Panc1 (cell line): Measurements from ENCODE around the gene TRAPPC12. TPM values are rescaled to one million over a fixed set of nuclear protein-coding genes. Genes with fewer than 3 reads are reported as not detected.

ENCODE experiments used
- ATAC-seq: fragments of 200-7000 bp; cut with Tn5 transposase; 2 replicates; pipeline ENCODE4 v1.9.1; 2020; ENCODE audit warnings: mild to moderate bottlenecking, moderate library complexity
- BruUV-seq: library from RNA; stranded (reverse); fragments of 400-500 nt; replicated peaks from 2 replicates; lab custom pipeline; 2021; lab: Mats Ljungman, UMichigan
- CTCF ChIA-PET: fragments of 300-600 bp; sonication (Branson Sonifier 250); formaldehyde crosslinking; loops from one replicate; lab custom pipeline; 2022; ENCODE audit warnings: antibody characterized with exemption; lab: Charles Lee
- POLR2A ChIA-PET: fragments of 300-600 bp; sonication (Branson Sonifier 250); formaldehyde crosslinking; loops from one replicate; lab custom pipeline; 2022; ENCODE audit warnings: antibody characterized with exemption; lab: Charles Lee
- DNase-seq: peaks from one replicate; pipeline ENCODE4 v3.0.0-alpha.2; 2010; ENCODE audit warnings: low read depth, low spot score
- H3K27ac ChIP-seq: 2 replicates; pipeline ENCODE4 v1.5.1; 2011; ENCODE audit warnings: mild to moderate bottlenecking, low read length, inconsistent platforms
- H3K27me3 ChIP-seq: fragments of 200-500 bp; sonication (Bioruptor generic); 2 replicates; pipeline ENCODE4 v1.6.0; 2014; ENCODE audit warnings: low read length, inconsistent platforms; ENCODE audit not compliant: control insufficient read depth, insufficient read depth
- H3K36me3 ChIP-seq: fragments of 200-500 bp; sonication (Bioruptor generic); 2 replicates; pipeline ENCODE4 v1.5.1; 2014; ENCODE audit warnings: inconsistent platforms, mild to moderate bottlenecking, low read length, moderate library complexity; ENCODE audit not compliant: control insufficient read depth, insufficient read depth
- H3K4me1 ChIP-seq: 2 replicates; pipeline ENCODE4 v1.5.1; 2011; ENCODE audit warnings: inconsistent platforms, mild to moderate bottlenecking, low read length, moderate library complexity; ENCODE audit not compliant: control insufficient read depth, insufficient read depth
- H3K4me3 ChIP-seq, 2 experiments: 2 replicates each; pipeline ENCODE4 v1.5.1; 2011 to 2012; ENCODE audit warnings: low read depth in 2 of 2, low read length in 2 of 2, mild to moderate bottlenecking in 2 of 2, inconsistent platforms in 1 of 2, moderate library complexity in 1 of 2
- H3K9me3 ChIP-seq: fragments of 200-500 bp; sonication (Bioruptor generic); 2 replicates; pipeline ENCODE4 v1.5.1; 2014; ENCODE audit warnings: low read depth, mild to moderate bottlenecking, inconsistent platforms, low read length, moderate library complexity; ENCODE audit not compliant: control insufficient read depth, insufficient read depth
- CTCF ChIP-seq: fragments of 450-650 bp; IDR thresholded peaks from 2 replicates; pipeline ENCODE4 v1.5.1; 2017; ENCODE audit warnings: mild to moderate bottlenecking
- POLR2AphosphoS5 ChIP-seq: IDR thresholded peaks from 2 replicates; pipeline ENCODE4 v1.6.1; 2012; ENCODE audit warnings: mild to moderate bottlenecking, low read depth, low read length, moderate library complexity
- SIN3A ChIP-seq: IDR thresholded peaks from 2 replicates; pipeline ENCODE4 v1.6.1; 2012; ENCODE audit warnings: low read depth, mild to moderate bottlenecking, low read length, moderate library complexity, borderline replicate concordance; ENCODE audit not compliant: insufficient read depth
- TCF7L2 ChIP-seq: IDR thresholded peaks from 2 replicates; pipeline ENCODE4 v1.6.1; 2011; ENCODE audit warnings: mild to moderate bottlenecking, low read depth, low read length, inconsistent platforms
- in situ Hi-C: cut with HindIII; loops from 2 replicates; pipeline ENCODE4 v1.10.0; 2016; ENCODE audit warnings: low sequenced_read_pairs, low pct_unique_long_range_greater_than_20kb
- intact Hi-C: fragments of 100-400 bp; cut with micrococcal nuclease; formaldehyde crosslinking; loops from one replicate; pipeline ENCODE4 v1.10.0; 2022; ENCODE audit not compliant: unreplicated experiment
- total RNA-seq: library from RNA; stranded (reverse); gene quantifications from one replicate; pipeline ENCODE4 v1.2.1, GENCODE V29; 2021; ENCODE audit not compliant: unreplicated experiment
- TF ChIP-seq, protein P1 (sequence below), 2 experiments: IDR thresholded peaks; 2 replicates each; pipeline ENCODE4 v1.6.1; 2011 to 2012; ENCODE audit warnings: low read depth in 2 of 2, control low read depth in 1 of 2, low read length in 1 of 2, mild to moderate bottlenecking in 1 of 2, moderate library complexity in 1 of 2; ENCODE audit not compliant: insufficient read depth in 1 of 2

TRAPPC12 gene
- total RNA-seq, 1 experiment from 2014 or later: 78.7 TPM

DNA sequence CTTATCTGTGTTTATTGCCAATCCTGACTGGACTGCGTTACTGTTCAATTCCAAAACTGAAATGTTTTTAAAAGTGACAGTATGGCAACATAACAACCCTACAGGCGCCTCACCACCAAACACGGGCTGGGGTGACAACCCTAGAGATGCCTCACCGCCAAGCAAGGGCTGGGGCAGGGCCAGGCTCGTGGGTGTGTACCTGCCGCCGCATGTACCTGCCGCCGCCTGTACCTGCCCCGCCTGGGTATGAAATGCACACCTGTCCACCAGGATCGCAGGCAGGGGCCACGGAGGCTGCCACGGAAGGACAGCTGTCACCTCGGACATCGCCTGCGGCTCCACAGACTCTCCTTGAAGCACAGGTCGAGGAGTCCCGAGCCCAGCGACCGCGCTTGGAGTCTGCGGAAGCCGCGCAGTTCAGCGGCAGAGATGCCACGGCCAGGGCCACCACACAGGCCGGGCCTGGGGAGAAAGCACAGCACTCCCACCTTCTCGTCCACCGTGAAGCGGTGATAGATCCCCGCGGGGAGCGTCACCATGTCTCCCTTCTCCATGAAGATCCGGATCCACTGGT lies 120.9 kb downstream of the TRAPPC12 start:
- in situ Hi-C loops: no loop called here
- BruUV-seq: no TSS peak
- Histone ChIP-seq H3K4me3 (no peak overlapping the region), H3K36me3 (no peaks in the 10 kb centered on the region; the same call in 1 of the 2 replicates), H3K27ac (no peak overlapping the region), H3K9me3 (no peaks in the 10 kb centered on the region), H3K4me1 (no peaks in the 10 kb centered on the region), H3K27me3 (no peaks in the 10 kb centered on the region)
- ATAC-seq (no peak), DNase-seq (no peak)
- TF ChIP-seq POLR2AphosphoS5 (no peak), CTCF (no peak), SIN3A (no peak)
- TF ChIP-seq, protein P1, sequence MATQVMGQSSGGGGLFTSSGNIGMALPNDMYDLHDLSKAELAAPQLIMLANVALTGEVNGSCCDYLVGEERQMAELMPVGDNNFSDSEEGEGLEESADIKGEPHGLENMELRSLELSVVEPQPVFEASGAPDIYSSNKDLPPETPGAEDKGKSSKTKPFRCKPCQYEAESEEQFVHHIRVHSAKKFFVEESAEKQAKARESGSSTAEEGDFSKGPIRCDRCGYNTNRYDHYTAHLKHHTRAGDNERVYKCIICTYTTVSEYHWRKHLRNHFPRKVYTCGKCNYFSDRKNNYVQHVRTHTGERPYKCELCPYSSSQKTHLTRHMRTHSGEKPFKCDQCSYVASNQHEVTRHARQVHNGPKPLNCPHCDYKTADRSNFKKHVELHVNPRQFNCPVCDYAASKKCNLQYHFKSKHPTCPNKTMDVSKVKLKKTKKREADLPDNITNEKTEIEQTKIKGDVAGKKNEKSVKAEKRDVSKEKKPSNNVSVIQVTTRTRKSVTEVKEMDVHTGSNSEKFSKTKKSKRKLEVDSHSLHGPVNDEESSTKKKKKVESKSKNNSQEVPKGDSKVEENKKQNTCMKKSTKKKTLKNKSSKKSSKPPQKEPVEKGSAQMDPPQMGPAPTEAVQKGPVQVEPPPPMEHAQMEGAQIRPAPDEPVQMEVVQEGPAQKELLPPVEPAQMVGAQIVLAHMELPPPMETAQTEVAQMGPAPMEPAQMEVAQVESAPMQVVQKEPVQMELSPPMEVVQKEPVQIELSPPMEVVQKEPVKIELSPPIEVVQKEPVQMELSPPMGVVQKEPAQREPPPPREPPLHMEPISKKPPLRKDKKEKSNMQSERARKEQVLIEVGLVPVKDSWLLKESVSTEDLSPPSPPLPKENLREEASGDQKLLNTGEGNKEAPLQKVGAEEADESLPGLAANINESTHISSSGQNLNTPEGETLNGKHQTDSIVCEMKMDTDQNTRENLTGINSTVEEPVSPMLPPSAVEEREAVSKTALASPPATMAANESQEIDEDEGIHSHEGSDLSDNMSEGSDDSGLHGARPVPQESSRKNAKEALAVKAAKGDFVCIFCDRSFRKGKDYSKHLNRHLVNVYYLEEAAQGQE (IDR thresholded peaks at IDR 0.05; ENCODE audit: insufficient read depth in 1 of 2, low read depth in 2 of 2, low read length in 1 of 2): no peak
- ChIA-PET CTCF (no interaction called here), POLR2A (no interaction called here)
- intact Hi-C loops: no loop called here

- intact Hi-C loops: no loop called here
- H3K36me3 ChIP-seq: no peaks in the 10 kb centered on the region; the same call in 1 of the 2 replicates
- TF ChIP-seq, protein P1 (IDR thresholded peaks at IDR 0.05; ENCODE audit: insufficient read depth in 1 of 2, low read depth in 2 of 2, low read length in 1 of 2): no peak
- TF ChIP-seq SIN3A (no peak), POLR2AphosphoS5 (no peak), TCF7L2 (no peak), CTCF (no peak)
These were observed 123.6 kb downstream of the TRAPPC12 start for GRCh38 chr2:3503046-3503445.

More at GRCh38 chr2:3503046-3503445, 123.6 kb downstream of the TRAPPC12 start:
- Histone ChIP-seq H3K4me3 (no peak overlapping the region), H3K9me3 (no peaks in the 10 kb centered on the region), H3K4me1 (no peaks in the 10 kb centered on the region), H3K27me3 (no peaks in the 10 kb centered on the region), H3K27ac (no peak overlapping the region)
- DNase-seq: no peak
- in situ Hi-C loops: no loop called here
- CTCF ChIA-PET: no interaction called here
- BruUV-seq: no TSS peak
- POLR2A ChIA-PET: no interaction called here
- no peak for ATAC-seq
